Omental fat pad (tissue), 4 donors: ENCODE measurements around the gene HNRNPC. TPM values are rescaled to one million over a fixed set of nuclear protein-coding genes. Genes with fewer than 3 reads are reported as not detected.

ENCODE experiments used
- ATAC-seq: fragments of 150-250 bp; one replicate; pipeline ENCODE4 v1.9.1; 2016; ENCODE audit warnings: mild to moderate bottlenecking, moderate library complexity; ENCODE audit not compliant: low FRiP score
- DNase-seq: peaks from one replicate; pipeline ENCODE4 v3.0.0-alpha.2; 2019; ENCODE audit warnings: low spot score
- CTCF ChIP-seq, 3 donors: fragments of 450-650 bp; IDR thresholded peaks; one replicate each; pipeline ENCODE4 v1.5.1; 2016 to 2017; ENCODE audit warnings: antibody characterized with exemption in 3 of 3, mild to moderate bottlenecking in 3 of 3, moderate library complexity in 2 of 3
- total RNA-seq, 4 donors: library from RNA; depleted of rRNA; stranded (reverse); fragments of >200 nt; gene quantifications; one replicate each; pipeline ENCODE4 v1.1.0, GENCODE V29; 2016

Gene HNRNPC
- total RNA-seq, 4 donors from 2014 or later = 361 to 619 (median 454) TPM

DNA sequence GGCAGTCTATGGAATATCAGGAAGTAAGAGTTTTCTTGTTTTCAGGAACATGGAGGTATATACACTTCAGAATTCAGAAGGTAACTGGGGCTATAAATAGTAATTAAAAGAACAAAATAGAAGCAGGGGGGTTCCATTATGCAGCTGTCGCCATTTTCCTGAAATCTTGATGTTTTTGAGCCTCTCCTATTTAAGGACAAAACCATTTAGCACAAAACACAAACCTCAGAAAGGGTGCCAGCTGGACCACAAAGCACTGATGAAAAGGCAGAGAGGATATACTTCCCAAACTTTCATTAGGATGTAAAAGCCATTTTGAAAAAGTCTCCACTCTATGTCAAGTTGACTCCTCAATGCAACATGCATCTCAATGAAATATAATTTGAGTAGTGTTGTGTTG lies 59.2 kb downstream of the HNRNPC start:
- TF ChIP-seq CTCF (IDR thresholded peaks at IDR 0.05) = no peak
- no peak for ATAC-seq
- no peak for DNase-seq

- no peak for TF ChIP-seq CTCF (IDR thresholded peaks at IDR 0.05)
- ATAC-seq (no peak), DNase-seq (no peak)
Observed at GRCh38 chr14:21209185-21209584, 60.1 kb downstream of the HNRNPC start.

GRCh38 chr14:21208554-21208953 lies 60.7 kb downstream of the HNRNPC start:
- no peak for DNase-seq
- ATAC-seq = no peak
- no peak for TF ChIP-seq CTCF (IDR thresholded peaks at IDR 0.05)

GRCh38 chr14:21206753-21207684 lies 62.2 kb downstream of the HNRNPC start:
- TF ChIP-seq CTCF (IDR thresholded peaks at IDR 0.05) = no peak
- DNase-seq = no peak
- ATAC-seq = no peak

DNA sequence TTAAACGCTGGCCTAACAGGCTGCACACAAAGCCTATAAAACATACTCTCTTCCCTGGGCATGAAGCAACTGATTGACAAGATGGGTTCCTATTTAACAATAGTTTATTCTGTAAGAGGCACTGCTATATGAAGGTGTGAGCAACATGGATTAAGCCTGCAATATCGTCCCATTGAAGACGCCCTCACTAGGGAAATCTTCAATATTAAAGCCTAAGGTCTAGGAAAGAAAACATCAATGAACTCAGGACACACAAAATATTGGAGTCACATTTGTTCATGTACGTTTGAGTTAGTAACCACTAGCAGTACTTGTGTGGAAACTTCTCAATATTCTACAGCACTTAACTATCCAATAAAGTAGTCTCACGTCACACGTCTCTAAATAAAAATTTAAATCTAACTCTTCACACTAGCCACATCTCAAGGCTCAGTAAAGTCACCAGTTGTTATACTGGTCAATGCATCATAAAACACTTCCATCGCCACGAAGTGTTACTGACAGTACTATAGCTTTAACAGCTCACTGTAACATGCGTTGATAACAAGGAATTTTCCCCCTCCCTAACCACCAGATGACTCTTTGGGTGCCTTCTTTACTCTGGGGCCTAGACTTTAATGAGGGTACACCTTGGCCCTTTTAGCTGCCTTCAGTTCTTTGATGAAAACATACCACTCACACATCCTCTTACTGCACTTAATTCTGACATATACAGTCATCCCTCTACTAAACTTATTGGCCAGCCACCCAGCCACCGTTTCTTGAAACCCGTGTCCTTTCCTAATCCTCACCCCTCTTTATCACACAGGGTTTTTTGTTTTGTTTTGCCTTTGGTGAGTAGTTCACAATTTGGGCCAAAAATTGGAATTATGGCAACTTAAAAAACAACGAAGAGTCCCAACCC lies 63.3 kb downstream of the HNRNPC start:
- no peak for TF ChIP-seq CTCF (IDR thresholded peaks at IDR 0.05)
- ATAC-seq (no peak), DNase-seq (no peak)

DNA sequence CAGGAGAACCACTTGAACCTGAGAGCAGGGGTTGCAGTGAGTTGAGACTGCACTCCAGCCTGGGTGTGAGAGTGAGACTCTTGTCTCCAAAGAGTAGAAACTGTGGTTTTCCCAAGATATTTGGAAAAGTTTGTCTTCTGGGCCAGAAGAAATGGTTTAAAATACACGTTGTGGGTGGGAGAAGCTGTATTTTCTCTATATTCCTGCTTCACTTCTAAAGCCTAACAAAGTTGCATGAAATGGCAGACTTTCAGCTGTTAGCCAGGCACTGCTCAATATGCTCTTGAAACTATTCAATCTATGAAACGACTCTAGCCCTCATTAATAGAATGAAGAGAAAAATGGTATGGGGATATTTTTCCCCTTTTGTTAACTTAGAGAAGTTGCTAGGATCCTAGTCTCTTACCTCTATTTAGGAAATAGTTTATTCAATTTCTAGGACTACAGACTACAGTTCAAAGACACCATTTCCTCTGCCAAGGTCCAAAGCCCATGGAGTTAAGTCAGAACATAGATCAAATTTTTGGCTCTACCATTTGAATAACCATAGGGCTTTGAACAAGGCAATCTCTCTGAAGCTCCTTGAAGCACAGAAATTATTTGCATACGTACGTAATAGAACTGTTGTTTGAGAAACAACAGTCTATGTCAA lies 64.1 kb downstream of the HNRNPC start:
- no peak for TF ChIP-seq CTCF (IDR thresholded peaks at IDR 0.05)
- no peak for ATAC-seq
- no peak for DNase-seq
